GM19463 (cell line): ENCODE measurements around the gene RHOF.
"Not testable (repeated sequence)": the region's sequence is repeated elsewhere in the genome, so short reads cannot be mapped to it uniquely, and the experiment has no call there.

Experiments
- ATAC-seq: cut with Tn5 transposase; IDR thresholded peaks from one replicate; pipeline ENCODE4 v1.9.1; 2021; ENCODE audit warnings: mild to moderate bottlenecking, moderate library complexity; ENCODE audit not compliant: unreplicated experiment

Gene RHOF

DNA sequence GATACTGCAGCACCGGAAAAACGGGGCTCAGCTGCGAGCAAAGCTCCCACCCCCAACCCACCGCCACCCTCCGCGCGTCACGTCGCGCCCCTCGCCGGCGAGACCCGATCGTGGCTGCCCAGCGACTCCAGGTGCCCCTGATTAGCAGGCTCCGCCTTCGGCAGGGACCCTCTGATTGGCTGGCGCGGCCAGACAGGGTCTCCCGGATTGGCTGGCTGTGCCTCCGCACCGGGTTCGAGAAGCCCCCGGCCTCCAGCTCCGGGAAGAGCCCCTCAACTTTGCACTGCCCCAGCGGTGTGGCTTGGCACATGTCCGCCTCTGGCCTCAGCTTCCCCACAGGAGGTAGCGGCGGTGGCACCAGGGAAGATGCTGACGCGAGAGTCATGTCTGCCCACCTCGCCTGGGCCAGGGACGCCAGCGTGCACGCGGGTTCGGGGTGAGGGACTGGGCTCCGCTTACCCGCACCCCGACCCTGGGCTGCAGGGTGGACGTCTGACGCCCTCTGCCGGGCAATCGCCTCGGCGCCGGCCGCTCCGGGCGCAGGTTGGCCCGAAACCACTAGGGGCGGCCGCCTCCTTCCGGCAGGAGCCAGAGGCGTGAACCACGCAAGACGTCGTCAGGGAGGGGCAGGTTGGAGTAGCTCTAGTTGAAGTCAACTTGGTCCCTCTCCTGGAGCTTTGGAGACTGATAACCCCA is 498 bp upstream of the RHOF start:
- peak; percentile 53 for ATAC-seq

DNA sequence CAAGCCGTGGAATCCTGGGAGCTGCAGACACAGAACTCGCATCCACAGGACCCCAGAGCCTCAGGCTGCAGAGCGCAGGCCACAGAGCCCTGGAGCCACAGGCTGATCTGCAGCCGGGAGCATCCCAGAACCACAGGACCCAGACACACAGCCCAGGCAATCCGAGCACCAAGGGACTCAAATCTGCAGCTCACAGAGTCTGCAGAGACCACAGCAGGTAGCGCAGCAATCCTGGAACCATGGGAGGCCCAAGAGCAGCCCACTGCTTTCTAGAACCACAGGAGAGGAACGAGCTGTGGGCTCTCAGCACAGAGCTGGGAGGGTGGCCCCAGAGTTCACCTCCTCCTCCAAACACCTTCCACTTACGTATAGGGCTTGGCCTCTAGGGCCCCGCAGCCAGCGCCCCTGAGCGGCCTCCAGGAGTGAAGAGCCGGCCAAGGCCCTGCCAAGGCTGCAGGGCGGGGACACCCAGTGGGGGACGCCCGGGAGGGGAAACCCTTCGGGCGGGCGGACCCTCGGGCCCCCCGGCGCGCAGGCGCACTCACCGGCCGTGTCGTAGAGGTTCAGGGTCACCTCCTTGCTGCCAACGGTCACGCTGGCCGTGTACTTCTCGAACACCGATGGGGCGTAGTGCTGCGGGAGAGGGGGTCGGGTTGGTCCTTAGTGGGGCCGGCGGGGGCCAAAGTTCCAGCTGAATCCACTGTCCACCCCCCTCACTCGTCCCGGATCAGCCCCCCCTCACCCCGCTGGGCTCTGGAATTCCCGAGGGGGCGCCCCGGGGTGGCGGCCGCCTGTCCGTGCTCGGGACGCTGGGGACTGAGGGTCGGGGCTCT is 665 bp downstream of the RHOF start:
- ATAC-seq, result no peak

DNA sequence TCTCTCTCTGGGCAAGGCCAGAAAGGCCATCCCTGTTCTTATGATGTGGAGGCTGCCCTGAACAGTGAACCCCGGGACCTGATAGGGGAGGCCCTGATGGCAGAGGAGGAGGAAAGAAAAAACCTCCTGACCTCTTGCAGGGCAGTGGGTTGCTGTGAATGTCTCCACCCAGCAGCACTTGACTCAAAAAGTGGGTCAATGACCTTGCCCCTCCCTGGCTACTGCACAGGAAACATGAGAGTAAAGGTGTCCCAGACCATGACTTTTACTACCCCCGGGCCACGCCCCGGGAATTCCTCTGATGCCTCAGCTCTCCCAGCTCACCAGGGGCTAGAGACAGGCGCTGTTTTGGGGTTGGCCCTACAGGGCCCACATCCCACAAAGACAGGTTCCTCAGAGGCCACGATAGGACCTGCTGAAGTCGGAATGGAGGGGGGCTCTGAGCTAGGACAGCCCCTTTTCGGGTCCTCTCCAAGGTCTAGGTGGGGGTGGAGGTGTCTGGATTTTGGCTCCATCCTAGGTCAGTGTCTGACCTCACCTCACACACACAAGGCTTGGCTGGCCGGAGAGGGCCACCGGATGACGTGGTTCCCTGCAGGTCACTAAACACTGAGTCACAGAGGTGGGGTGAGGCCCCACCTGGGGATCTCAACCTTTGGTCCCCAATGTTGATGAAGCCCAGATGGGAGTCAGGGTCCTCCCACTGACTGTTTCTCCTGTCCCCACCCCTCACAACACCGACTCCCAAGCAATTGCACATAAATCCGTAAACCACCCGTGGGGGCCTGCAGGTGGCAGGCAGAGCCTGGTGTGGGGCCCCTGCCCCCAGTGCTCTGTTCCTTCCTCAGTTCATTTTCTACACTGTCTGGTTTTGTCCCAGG is 1.6 kb downstream of the RHOF start:
- ATAC-seq, result no peak

DNA sequence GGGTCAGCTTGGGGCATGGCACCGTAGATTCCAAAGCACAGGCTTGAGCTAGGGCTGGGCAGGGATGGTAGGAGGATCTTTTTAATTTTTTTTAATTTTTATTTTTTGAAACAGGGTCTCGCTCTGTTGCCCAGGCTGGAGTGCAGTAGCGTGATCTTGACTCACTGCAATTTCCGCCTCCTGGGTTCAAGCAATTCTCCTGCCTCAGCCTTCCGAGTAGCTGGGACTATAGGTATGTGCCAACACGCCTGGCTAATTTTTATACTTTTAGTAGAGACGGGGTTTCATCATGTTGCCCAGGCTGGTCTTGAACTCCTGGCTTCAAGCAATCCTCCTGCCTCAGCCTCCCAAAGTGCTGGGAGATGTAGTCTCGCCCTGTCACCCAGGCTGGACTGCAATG is 2.7 kb downstream of the RHOF start:
- not testable (repeated sequence) for ATAC-seq

DNA sequence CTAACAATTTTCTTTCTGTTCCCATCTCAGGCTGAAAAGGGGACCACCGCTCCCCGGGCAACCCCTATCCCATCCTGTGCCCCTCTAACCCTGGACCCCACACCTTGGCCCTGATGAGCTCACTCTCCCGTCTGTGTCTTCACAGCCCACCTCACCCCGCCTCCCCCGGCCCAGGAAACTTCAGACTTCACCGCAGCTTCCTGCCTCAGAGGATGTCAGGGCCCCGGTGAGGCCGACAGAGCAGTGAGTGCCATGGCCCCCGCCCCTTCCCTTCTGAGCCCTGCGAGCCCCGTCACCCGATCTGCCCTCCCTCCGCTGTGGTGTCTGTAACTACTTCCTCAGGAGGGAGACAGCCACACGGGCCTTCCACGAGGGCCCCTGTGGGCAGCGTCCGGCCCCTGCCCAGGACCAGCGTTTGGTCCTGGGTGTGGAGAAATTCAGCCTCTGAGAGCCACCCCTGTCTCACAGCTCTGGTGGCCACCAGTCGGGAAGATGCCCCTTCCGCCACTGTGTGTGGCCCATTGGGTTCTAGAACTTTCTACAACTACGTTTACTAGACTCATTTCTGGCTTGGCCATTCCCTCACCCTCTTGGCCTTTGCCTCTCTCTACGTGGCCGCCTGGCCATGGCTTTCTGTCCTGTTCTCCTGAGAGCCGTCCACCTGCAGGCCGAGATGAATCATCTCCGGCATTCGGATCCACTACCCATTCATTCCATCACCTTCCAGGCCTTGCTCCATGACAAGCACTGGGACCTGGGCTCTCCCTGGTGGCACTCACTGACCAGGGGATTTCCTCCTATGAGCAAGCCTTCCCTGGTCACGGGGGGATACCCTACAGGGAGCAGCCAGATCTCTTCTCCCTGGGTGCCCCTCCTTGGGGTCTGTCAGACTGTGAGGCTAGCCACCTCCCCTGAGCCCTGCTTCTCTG is 3.4 kb downstream of the RHOF start:
- ATAC-seq, result peak; percentile 45

DNA sequence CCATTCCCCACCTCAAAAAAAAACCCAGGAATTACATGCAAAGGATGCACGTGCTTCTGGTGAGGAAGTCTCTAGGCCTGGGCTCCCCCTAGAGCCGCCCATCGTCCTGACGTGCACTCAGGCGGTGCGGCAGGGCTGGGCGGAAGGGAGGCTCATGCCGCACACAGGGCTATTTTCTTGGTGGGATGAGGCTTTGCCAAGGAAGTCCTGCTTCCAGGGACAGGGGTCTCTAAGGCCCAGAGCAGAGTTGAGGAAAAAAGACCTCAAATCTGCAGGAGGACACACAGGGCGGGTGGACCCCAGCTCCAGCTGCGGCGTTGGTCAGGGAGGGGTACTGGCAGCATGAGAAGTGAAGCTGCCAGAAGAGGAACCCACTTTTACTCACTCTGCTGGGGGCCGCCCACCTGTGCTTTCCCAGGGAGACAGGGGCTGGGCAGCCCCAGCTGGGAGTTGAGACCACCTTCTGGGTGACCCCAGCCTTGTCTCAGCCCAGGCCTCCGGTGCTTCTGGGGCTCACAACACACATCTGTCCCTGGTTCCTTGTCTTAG is 4.2 kb downstream of the RHOF start:
- ATAC-seq, result no peak

DNA sequence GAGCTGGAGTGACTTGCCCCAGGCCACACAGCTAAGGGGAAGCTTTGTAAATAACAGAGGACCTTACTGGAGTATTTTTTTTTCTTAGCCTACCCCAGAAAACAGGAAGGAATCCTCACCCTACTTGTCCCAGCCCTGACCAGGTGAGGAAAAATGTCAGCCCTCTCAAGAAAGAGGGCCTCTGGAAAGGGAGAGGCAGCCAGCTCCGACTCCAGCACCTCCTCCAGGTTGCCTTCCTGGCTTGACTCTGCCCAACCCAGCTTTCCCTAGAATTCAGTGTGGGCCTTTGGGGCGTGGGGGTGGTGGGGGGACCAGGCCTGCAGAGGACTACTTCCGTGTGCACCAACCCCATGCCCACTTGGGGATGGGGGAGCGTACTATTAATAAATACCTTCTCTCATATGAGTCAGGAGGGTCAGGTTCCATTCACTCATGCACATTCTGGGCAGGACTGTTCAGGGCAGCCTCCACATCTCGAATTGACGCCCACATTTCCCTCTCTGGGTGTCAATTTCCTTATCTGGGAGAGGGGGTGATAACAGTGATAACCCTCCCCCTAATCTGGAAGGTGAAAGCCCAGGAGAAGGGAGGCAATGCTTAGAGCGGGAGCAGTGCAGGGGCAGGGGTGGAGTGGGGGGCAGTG is 5.2 kb downstream of the RHOF start:
- no peak for ATAC-seq

DNA sequence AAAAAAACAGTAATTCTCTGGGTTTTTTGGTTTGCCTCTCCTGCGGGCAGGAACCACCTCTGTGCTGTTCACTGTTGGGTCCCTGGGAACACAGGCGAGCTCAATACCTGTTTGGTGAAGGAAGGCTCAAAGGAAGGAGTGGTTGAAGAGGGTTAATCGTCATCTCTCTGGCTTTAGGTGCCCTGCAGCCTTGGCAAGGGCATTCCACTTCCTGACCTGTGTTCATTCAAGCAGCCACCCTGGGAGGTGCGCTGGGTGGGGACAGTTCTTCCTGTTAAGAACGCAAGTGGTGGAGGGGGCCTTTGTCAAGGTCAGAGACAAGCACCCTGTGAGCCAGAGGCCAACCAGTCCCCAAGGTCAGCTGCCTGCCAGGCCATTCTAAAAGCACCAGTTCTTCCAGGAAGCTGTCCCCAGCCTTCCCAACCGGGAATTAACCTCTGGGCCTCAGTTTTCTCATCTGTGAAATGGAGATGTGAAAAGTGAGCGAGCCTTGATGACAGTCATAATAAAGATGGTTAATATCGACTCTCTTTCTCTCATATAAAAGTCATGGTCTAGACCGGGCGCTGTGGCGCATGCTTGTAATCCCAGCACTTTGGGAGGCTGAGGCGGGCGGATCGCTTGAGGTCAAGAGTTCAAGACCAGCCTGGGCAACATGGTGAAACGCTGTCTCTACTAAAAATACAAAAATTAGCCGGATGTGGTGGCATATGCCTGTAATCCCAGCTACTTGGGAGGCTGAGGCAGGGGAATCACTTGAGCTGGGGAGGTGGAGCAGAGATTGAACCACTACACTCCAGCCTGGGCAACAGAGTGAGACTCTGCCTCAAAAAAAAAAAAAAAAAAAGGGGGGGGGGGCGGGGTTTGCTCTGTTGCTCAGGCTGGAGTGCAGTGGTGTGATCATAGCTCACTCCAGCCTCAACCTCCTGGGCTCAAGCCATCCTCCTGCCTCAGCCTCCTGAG is 6.1 kb downstream of the RHOF start:
- ATAC-seq, result no peak

DNA sequence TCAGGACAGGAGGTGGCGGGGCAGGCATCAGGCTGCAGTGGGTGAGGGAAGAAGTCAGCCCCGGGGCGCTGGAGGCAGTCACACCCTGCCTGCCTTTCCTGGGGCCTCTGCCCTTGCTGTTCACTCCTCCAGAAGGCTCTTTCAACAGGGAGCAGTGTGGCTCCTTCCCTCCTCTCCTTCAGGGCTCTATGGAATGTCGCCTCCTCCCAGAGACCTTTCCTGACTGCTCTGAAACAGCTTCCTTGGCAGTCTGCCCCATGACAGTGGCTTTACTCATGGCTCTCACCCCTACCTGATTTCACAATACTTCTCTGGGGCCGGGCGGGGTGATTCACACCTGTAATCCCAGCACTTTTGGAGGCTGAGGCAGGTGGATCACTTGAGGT is 7.1 kb downstream of the RHOF start:
- ATAC-seq, result no peak

DNA sequence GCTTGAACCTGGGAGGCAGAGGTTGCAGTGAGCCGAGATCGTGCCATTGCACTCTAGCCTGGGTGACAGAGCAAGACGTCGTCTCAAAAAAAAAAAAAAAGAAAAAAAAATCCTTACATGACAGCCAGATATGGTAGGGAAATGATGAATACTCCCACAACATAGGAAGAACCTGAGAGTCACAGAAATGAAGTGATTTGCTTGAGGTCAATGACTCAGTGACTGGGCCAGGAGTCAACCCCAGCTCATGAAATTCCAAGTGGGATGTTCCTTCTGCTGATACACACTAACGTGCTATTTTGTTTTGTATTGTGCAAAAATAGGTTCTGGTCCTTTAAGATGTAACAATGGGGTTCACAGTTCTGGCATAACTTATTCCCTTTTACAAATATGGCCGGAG is 9.0 kb downstream of the RHOF start:
- ATAC-seq, result no peak

DNA sequence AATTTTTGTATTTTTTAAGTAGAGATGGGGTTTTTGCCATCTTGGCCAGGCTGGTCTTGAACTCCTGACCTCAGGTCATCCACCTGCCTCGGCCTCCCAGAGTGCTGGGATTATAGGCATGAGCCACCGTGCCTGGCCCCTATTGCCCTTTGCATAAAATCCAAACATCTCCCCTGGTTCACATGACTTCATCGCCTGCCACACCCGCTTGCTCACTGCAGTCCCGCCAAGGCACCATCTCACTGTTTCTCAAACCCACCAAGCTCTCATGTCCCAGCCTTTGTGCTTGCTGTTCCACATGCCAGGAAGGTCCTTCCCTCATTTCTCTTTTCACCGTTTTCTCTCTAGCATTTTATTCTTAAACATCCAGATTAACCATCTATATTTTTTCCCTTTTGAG is 9.7 kb downstream of the RHOF start:
- ATAC-seq, result no peak

DNA sequence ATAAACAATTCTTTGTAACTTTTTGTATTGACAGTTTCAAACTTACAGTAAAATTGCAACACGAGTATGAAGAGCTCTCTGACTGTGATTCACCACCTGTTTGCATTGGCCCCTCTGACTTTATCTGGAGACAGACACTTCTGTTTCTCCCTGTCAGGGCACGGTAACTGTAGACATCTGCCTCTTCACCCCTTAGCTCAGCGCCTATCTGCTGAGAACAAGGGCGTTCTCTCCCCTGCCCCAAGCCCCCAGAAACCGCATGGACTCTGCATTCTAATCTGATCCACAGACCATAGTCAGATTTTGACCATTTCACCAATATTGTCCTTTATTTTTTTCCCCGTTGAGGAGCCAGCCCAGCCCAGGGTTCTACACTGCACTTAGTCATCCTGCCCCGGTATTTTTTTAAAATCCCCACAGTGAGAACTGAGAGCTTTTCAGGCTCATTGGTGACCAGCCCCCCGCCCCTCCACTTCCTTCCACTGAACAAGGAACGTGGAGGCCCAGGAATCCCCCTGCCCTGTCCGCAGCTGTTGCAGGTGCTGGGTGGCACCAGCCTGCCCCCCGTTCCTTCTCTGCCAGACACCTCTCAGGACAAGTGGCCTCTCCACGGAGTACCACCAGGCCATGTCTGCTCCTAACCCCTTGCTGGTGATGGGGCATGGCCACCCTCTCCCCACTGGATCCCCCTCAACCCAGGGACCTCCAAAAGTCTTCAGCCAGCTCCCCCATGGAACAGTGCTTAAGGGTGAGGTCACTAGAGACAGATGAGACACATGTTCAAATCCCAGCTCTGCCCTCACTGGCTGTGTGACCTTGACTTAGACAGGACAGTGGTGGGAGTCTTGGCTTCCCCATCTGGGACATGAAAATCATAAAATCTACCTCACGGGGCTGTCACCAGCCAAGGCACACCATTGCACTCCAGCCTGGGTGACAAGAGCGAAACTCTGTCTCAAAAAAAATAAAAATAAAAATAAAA is 11.2 kb downstream of the RHOF start:
- peak; percentile 62 for ATAC-seq

DNA sequence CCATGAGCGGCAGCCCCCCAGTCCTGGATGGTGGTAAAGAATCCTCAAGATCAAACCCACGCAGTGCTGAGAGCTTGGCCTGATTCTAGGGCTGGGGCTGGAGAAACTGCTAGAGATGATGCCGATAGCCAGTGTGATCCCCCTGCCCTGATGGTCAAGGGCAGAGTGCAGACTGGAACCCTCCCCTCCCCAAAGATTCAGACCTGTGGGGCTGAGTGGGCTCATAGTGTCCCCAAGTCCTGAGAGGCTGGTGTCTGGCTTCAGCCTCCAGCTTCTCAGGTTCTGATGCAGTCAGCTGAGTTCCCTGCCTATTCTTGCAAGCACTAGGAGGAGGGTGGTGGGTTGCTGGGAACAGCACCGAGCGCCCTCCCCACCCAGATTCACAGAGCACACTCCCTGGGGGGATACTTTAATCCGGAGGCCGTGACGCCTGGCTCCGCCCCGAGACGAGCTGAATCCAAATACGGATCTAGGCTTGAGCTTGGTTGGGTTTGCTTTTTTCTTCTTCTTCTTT is 11.9 kb downstream of the RHOF start:
- ATAC-seq, result peak; percentile 30

DNA sequence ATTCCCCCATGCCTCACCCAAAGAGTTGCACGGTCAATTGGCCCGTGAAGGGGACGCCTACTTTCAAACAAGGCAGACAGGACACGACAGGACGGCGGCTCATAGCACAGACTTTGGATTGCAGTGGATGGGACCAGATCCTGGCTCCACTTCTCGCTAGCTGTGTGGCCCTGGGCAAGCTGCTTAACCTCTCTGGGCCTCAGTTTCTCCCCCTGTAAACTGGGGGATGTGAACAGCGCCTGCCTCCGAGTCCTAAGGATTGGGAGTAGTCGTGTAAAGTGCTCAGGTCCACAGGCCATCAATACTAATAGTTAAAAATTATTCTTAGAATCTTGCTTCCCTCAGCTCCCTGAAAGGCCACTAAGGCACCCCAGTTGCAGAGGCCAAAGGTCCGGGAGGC is 13.1 kb downstream of the RHOF start:
- ATAC-seq, result no peak

DNA sequence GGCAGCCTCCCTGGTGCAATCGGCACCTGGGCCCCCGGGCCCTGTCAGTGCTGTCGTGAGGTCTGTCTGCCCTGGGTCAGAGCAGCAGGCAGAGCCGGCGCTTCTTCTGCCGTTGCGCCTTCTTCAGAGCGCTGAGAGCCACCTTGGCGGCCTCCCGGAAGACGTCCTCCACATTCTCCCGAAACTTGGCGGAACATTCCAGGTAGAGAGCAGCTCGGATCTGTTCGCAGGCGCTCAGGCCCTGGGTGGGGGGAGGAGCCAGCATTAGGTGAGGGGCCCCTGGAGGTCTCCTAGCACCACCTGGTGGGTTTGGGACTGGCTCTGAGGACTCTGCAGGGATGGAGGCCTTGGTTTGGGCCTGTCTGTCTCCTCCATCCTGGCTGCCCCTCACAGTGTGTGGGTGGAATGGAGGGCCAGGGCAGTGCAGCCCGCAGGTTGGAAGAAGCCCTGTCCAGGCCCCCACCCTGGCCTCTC is 14.0 kb downstream of the RHOF start:
- ATAC-seq, result no peak

DNA sequence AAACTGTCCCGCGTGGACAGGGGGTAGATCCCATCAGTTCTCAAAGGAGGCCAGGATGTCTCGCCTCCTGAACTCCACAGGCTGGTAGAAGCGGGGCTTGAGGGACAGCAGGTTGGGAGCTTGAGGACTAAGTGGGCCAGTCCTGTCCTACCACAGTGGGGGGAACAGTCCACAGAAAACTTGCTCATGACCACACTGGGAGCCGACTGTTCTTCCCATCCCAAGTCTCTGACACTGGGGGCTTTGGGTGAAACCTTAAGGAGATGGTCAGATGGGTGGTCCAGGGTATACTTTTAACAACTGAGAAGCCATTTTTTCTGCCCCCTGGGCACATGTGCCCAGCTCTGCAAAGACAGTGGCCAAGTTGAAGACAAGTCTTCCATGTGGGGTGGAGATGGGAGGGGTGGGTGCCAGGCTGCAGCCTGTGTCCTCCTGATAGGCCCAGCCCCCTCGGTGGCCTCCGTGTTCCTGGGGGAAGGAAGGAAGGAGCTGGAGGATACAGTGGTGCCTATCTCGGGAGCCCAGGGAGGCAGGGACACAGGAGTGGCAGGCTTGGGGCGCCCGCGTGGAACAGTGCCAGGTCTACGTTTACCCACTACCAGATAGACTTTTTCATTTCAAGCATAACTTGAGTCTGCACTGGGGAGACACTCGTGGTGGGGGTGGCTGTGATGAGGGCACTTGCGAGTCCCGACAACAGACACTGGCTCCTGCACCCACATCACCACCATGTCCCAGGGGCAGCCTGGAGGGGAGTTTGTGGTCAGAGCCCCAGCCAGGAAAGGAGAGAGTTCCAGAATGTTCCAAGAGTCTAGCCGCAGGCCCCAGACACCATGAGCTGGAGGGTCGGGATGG is 14.7 kb downstream of the RHOF start:
- ATAC-seq, result no peak
